Activated T-cell treated with anti-CD3 and anti-CD28 coated beads for 24 hours (primary cell): ENCODE measurements around the gene CLDN20.
"Not testable (repeated sequence)": the region's sequence is repeated elsewhere in the genome, so short reads cannot be mapped to it uniquely, and the experiment has no call there.

ENCODE experiments used
- DNase-seq: peaks from one replicate; pipeline ENCODE4 v3.0.0-alpha.2; 2020; ENCODE audit warnings: low read depth

CLDN20 gene

GRCh38 chr6:155263373-155264063 is at the start of gene CLDN20:
Gene CLDN20 (plus strand): TSS chr6:155264013. CDS start chr6:155275720, 11,707 bp downstream.
- DNase-seq = no peak

GRCh38 chr6:155215906-155216305 is 47.9 kb upstream of the CLDN20 start:
- DNase-seq = no peak

- no peak for DNase-seq
Measured at GRCh38 chr6:155216312-155217046, 47.3 kb upstream of the CLDN20 start.

GRCh38 chr6:155218711-155219110 is 45.1 kb upstream of the CLDN20 start:
- DNase-seq = not testable (repeated sequence)

- DNase-seq = no peak
Measured at GRCh38 chr6:155219299-155219698, 44.5 kb upstream of the CLDN20 start.

GRCh38 chr6:155219858-155220301 is 43.9 kb upstream of the CLDN20 start:
- no peak for DNase-seq

GRCh38 chr6:155221086-155221485 is 42.7 kb upstream of the CLDN20 start:
- DNase-seq = no peak

- DNase-seq = no peak
Measured at GRCh38 chr6:155222506-155222905, 41.3 kb upstream of the CLDN20 start.

GRCh38 chr6:155223646-155224451 is 40.0 kb upstream of the CLDN20 start:
- peak; percentile 41 for DNase-seq

- no peak for DNase-seq
Measured at GRCh38 chr6:155224618-155225017, 39.2 kb upstream of the CLDN20 start.

- DNase-seq = no peak
Measured at GRCh38 chr6:155227046-155227445, 36.8 kb upstream of the CLDN20 start.

- no peak for DNase-seq
Measured at GRCh38 chr6:155228546-155229166, 35.2 kb upstream of the CLDN20 start.

- DNase-seq = not testable (repeated sequence)
Measured at GRCh38 chr6:155230975-155231374, 32.8 kb upstream of the CLDN20 start.

- no peak for DNase-seq
Measured at GRCh38 chr6:155232848-155233247, 31.0 kb upstream of the CLDN20 start.

GRCh38 chr6:155234167-155234566 is 29.6 kb upstream of the CLDN20 start:
- no peak for DNase-seq

- DNase-seq = no peak
Measured at GRCh38 chr6:155234687-155235086, 29.1 kb upstream of the CLDN20 start.

GRCh38 chr6:155235087-155235486 is 28.7 kb upstream of the CLDN20 start:
- DNase-seq = no peak

GRCh38 chr6:155237613-155238012 is 26.2 kb upstream of the CLDN20 start:
- DNase-seq = no peak

- DNase-seq = no peak
Measured at GRCh38 chr6:155240905-155241600, 22.8 kb upstream of the CLDN20 start.

- DNase-seq = no peak
Measured at GRCh38 chr6:155241966-155242365, 21.8 kb upstream of the CLDN20 start.

GRCh38 chr6:155244434-155244833 is 19.4 kb upstream of the CLDN20 start:
- DNase-seq = no peak

- no peak for DNase-seq
Measured at GRCh38 chr6:155245193-155245592, 18.6 kb upstream of the CLDN20 start.
